ENCODE data around the gene PSMC4. TPM values are rescaled to one million over a fixed set of nuclear protein-coding genes. Genes with fewer than 3 reads are reported as not detected.

Gene PSMC4
- total and polyA plus RNA-seq, 4 experiments from 2014 or later, result 53.1 to 135 (median 76.3) TPM

DNA sequence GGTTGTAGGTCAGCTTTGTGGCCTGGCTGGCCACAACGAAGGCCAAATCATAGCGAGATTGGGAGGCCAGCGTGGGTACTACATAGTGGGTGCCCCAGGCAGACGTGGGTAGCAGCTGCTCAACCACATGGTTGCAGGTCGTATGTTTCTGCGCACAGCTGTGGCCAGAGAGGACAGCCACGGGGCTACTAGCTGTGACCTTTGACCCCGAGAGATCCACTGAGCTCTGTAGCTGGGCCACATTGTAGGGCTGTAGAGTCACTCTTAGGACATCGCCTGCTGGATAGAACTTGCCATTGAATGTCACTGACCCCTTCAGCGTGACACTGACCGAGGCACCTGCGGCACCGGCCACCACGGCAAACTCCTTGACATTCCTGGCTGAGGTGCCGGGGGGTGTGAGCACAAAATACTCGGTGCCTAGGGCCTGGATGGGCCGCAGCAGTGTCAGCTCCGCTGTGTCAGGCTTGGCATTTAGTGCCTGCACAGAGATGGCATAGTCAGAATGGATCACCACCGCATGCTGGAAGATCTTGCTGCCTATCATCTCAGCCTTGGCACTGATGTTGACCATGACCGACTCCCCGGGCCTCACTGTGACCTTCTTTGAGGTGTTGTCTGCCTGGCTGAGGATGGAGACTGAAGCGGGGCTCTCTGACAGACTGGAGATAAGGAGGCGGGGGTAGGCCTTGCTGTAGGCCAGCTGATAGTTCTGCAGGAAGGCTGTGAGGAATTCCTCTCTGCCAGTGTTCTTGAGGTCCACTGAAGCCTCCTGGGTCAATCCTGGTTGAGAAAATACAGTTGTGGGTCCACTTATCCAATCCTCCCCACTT is 43.2 kb upstream of the PSMC4 start:
- POLR2A ChIA-PET (ENCODE audit: partially characterized antibody), result interaction anchor here (1.0 kb wide), 1 partner anchor 9 kb away, joined by 4 read pairs; no protein-coding TSS in a partner anchor
- Histone ChIP-seq H3K4me3 (ENCODE audit: low read length in 2 of 2) (no peak overlapping the region), H3K36me3 (ENCODE audit: insufficient read depth, low read length) (no peaks in the 10 kb centered on the region), H3K9me3 (ENCODE audit: control insufficient read depth in 1 of 2, low read length in 2 of 2) (no peaks in the 10 kb centered on the region), H3K27ac (ENCODE audit: low read depth, low read length) (no peak overlapping the region), H3K4me1 (ENCODE audit: insufficient read depth, low read length) (no peaks in the 10 kb centered on the region), H3K27me3 (ENCODE audit: insufficient read depth, low read length) (no peaks in the 10 kb centered on the region)
- peaks cover 4 to 9% of the 10 kb centered on the region in 2 donors for H3K36me3 Mint-ChIP-seq
- intact Hi-C loops (cut with micrococcal nuclease), result no loop called here
- H3K27me3 Mint-ChIP-seq, result no peaks in the 10 kb centered on the region
- no peaks in the 10 kb centered on the region for H3K9me3 Mint-ChIP-seq
- H3K4me1 Mint-ChIP-seq, result peaks cover 10 to 25% (median 14%) of the 10 kb centered on the region in 4 donors
- H3K4me3 Mint-ChIP-seq, result no peak overlapping the region
- CTCF ChIA-PET (ENCODE audit: partially characterized antibody), result interaction anchor here (9.4 kb wide), 1 partner anchor 42 kb away, joined by 58 read pairs; the partner anchor contains the start of gene PSMC4
- H3K27ac Mint-ChIP-seq, result peak overlapping the region in 1 of 7 donors; percentile 36
- DNase-seq, result no peak

DNA sequence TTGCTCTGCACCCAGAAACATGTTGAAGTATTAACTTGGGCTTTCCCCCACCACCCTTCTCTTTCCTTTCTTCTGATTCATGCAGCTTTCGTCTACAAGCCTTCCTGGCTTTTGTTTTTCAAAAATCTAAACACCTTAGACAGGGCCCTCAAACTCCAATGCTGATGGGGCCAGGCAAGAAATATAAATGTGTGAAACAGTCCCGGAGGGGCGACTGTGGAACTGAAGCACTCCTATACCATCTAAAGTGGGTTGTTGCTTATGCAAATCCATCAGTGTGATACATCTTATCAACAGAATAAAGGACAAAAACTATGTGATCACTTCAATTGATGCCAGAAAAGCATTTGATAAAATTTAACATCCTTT is 42.6 kb upstream of the PSMC4 start:
- Mint-ChIP-seq H3K9me3 (no peaks in the 10 kb centered on the region), H3K4me3 (no peak overlapping the region), H3K36me3 (peaks cover 3 to 9% of the 10 kb centered on the region in 2 donors), H3K27ac (peak overlapping the region in 2 of 7 donors; percentile 23 to 36), H3K27me3 (no peaks in the 10 kb centered on the region), H3K4me1 (peaks cover 10 to 25% (median 14%) of the 10 kb centered on the region in 4 donors)
- H3K27ac ChIP-seq (ENCODE audit: low read depth, low read length), result no peak overlapping the region
- H3K27me3 ChIP-seq (ENCODE audit: insufficient read depth, low read length), result no peaks in the 10 kb centered on the region
- ChIA-PET CTCF (ENCODE audit: partially characterized antibody) (interaction anchor here (9.4 kb wide), 1 partner anchor 41 kb away, joined by 58 read pairs; the partner anchor contains the start of gene PSMC4), POLR2A (ENCODE audit: partially characterized antibody) (interaction anchor here (1.4 kb wide), 1 partner anchor 42 kb away, joined by 5 read pairs; no protein-coding TSS in a partner anchor)
- no peaks in the 10 kb centered on the region for H3K9me3 ChIP-seq (ENCODE audit: control insufficient read depth in 1 of 2, low read length in 2 of 2)
- no peak overlapping the region for H3K4me3 ChIP-seq (ENCODE audit: low read length in 2 of 2)
- no peaks in the 10 kb centered on the region for H3K4me1 ChIP-seq (ENCODE audit: insufficient read depth, low read length)
- no peaks in the 10 kb centered on the region for H3K36me3 ChIP-seq (ENCODE audit: insufficient read depth, low read length)
- DNase-seq, result no peak
- intact Hi-C loops (cut with micrococcal nuclease), result no loop called here

DNA sequence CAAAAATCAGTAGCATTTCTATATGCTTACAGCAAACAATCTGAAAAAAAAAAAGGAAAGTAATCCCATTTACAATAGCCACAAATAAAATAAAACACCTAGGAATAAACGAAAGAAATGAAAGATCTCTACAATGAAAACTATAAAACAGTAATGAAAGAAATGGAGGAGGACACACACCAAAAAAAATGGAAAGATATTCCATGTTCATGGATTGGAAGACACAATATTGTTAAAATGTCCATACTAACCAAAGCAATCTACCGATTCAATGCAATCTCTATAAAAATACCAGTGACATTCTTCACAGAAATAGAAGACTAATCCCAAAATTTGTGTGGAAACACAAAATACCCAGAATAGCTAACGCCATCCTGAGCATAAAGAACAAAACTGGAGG is 41.2 kb upstream of the PSMC4 start:
- H3K4me1 ChIP-seq (ENCODE audit: insufficient read depth, low read length), result peaks cover 9% of the 10 kb centered on the region
- POLR2A ChIA-PET (ENCODE audit: partially characterized antibody), result interaction anchor here (1.0 to 1.5 kb wide), 3 partner anchors 9 to 41 kb away, joined by 3 to 7 read pairs (median 5); partner anchors contain the start of gene PSMC4

DNA sequence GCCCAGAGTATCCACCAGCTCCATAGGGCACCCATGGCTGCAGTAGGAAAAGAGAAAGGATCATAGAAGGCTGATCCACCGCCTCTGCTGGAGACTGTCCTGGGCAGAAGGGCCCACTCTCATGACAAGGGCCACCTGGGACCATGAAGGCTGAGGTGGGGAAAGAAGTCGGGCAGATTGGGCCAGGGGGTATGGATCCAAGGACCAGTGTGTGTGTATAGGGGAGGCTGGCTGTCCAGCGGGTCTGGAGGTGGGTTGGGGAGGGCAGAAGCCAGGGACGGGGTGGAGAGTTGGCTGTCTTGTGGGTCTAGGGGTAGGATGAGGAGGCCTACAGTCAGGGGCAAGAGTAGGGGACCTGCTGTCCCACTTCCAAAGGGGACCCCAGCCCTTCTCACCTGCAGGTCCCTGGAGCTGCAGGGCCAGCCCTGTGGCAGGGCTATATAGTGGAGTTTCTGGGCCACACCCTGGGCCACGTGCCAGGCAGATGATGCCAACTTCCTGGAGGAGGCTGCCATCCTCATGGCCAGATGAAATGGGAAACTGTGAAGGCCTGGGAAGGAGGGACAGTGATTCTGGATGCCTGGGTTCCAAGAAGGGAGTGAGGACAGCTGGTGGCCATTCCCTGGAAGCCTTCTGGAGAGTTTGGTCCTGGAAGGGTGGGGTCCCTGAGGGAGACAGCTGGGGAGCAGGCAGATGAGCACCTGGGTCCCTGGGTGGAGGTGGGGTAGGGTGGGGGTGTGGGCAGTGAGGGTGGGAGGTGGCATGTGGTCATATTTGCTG is 36.2 kb upstream of the PSMC4 start, which contains the start of gene FCGBP:
FCGBP (minus strand) TSS at position 51 of the 780 bp plus-strand sequence.
- ChIA-PET CTCF (ENCODE audit: partially characterized antibody) (interaction anchor here (2.6 to 5.3 kb wide), 2 partner anchors 12 to 35 kb away, joined by 8 to 51 read pairs; partner anchors contain the start of gene PSMC4), POLR2A (ENCODE audit: partially characterized antibody) (interaction anchor here (0.6 to 4.3 kb wide), 2 partner anchors 31 to 35 kb away, joined by 3 to 42 read pairs; partner anchors contain the start of gene PSMC4)
- peaks cover 46% of the 10 kb centered on the region for H3K4me1 ChIP-seq (ENCODE audit: insufficient read depth, low read length)
- Mint-ChIP-seq H3K36me3 (peaks cover 0 to 3% of the 10 kb centered on the region in 2 donors), H3K27me3 (no peaks in the 10 kb centered on the region), H3K4me3 (peak within 1 kb of the TSS in 7 of 8 donors; percentile 17 to 63 (median 57)), H3K9me3 (peaks cover 0 to 9% (median 3%) of the 10 kb centered on the region in 8 donors), H3K4me1 (peaks cover 37 to 69% (median 53%) of the 10 kb centered on the region in 4 donors), H3K27ac (peak within 1 kb of the TSS; percentile 60 to 84 (median 79))
- H3K9me3 ChIP-seq (ENCODE audit: control insufficient read depth in 1 of 2, low read length in 2 of 2), result no peaks in the 10 kb centered on the region
- DNase-seq, result no peak
- H3K27ac ChIP-seq (ENCODE audit: low read depth, low read length), result peak within 1 kb of the TSS; percentile 27
- no peaks in the 10 kb centered on the region for H3K36me3 ChIP-seq (ENCODE audit: insufficient read depth, low read length)
- intact Hi-C loops (cut with micrococcal nuclease), result no loop called here
- H3K27me3 ChIP-seq (ENCODE audit: insufficient read depth, low read length), result no peaks in the 10 kb centered on the region
- no peak within 1 kb of the TSS for H3K4me3 ChIP-seq (ENCODE audit: low read length in 2 of 2)

More for the DNA sequence above, 41.2 kb upstream of the PSMC4 start:
- CTCF ChIA-PET (ENCODE audit: partially characterized antibody), result interaction anchor here (1.0 to 9.4 kb wide), 2 partner anchors 12 to 40 kb away, joined by 5 to 58 read pairs; partner anchors contain the start of gene PSMC4
- intact Hi-C loops (cut with micrococcal nuclease), result no loop called here
- Mint-ChIP-seq H3K27ac (peak overlapping the region in 1 of 7 donors; percentile 2), H3K9me3 (no peaks in the 10 kb centered on the region), H3K4me1 (peaks cover 21 to 37% (median 25%) of the 10 kb centered on the region in 4 donors), H3K27me3 (no peaks in the 10 kb centered on the region), H3K4me3 (peak overlapping the region in 1 of 8 donors; percentile 63), H3K36me3 (peaks cover 3% of the 10 kb centered on the region in 2 donors)
- H3K36me3 ChIP-seq (ENCODE audit: insufficient read depth, low read length), result no peaks in the 10 kb centered on the region
- H3K27me3 ChIP-seq (ENCODE audit: insufficient read depth, low read length), result no peaks in the 10 kb centered on the region
- H3K9me3 ChIP-seq (ENCODE audit: control insufficient read depth in 1 of 2, low read length in 2 of 2), result no peaks in the 10 kb centered on the region
- no peak overlapping the region for H3K27ac ChIP-seq (ENCODE audit: low read depth, low read length)
- no peak for DNase-seq
- no peak overlapping the region for H3K4me3 ChIP-seq (ENCODE audit: low read length in 2 of 2)

DNA sequence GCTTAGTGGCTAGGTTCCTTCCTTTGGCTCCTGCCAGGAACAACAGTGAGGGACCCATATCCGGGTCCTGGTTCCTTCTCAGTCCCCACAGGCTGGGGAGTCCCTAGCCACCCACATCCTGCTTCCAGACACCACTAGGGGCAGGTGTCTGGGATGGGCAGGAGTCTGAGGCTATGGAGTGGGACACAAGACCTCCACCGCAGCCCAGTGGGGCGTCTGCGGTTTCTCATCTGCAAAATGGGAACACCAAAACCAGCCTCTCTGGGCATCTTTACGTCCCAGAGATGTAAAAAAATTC is 35.7 kb upstream of the PSMC4 start:
- ChIA-PET POLR2A (ENCODE audit: partially characterized antibody) (interaction anchor here (2.0 to 4.3 kb wide), 2 partner anchors 18 to 35 kb away, joined by 12 to 42 read pairs; partner anchors contain the start of gene PSMC4), CTCF (ENCODE audit: partially characterized antibody) (interaction anchor here (1.4 to 5.3 kb wide), 3 partner anchors 11 to 35 kb away, joined by 4 to 51 read pairs (median 8); partner anchors contain the start of gene PSMC4)
- Mint-ChIP-seq H3K4me1 (peaks cover 37 to 69% (median 55%) of the 10 kb centered on the region in 4 donors), H3K27ac (peak overlapping the region in 5 of 7 donors; percentile 37 to 90 (median 79)), H3K9me3 (peaks cover 0 to 12% (median 7%) of the 10 kb centered on the region in 8 donors), H3K36me3 (peaks cover 3 to 5% of the 10 kb centered on the region in 2 donors), H3K4me3 (peak overlapping the region in 2 of 8 donors; percentile 32 to 54), H3K27me3 (no peaks in the 10 kb centered on the region)
- DNase-seq, result no peak
- H3K27ac ChIP-seq (ENCODE audit: low read depth, low read length), result peak overlapping the region; percentile 27
- peaks cover 51% of the 10 kb centered on the region for H3K4me1 ChIP-seq (ENCODE audit: insufficient read depth, low read length)
- intact Hi-C loops (cut with micrococcal nuclease), result no loop called here
- H3K27me3 ChIP-seq (ENCODE audit: insufficient read depth, low read length), result no peaks in the 10 kb centered on the region
- no peak overlapping the region for H3K4me3 ChIP-seq (ENCODE audit: low read length in 2 of 2)
- no peaks in the 10 kb centered on the region for H3K9me3 ChIP-seq (ENCODE audit: control insufficient read depth in 1 of 2, low read length in 2 of 2)
- H3K36me3 ChIP-seq (ENCODE audit: insufficient read depth, low read length), result no peaks in the 10 kb centered on the region

DNA sequence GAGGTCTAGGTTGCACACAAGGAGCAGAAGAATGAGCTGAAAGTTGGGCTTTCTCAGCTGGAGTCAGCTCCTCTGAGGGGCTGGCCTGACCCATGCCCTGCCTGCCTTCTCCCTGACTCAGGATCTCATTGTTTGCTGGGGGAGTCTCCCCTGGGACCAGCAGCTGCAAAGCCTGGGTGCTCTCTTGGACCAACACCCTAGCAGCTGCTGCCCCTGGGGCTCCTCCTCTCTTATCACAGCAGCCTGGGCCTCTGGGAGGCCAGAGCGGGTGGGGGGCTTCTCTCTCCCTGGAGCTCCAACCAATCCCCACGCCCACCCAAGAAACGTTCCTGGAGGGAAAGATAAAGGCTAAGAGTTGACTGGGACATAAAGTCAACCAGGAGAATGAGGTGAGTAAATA is 34.9 kb upstream of the PSMC4 start:
- POLR2A ChIA-PET (ENCODE audit: partially characterized antibody), result interaction anchor here (1.2 to 4.3 kb wide), 4 partner anchors 9 to 34 kb away, joined by 4 to 42 read pairs (median 10); partner anchors contain the start of gene PSMC4
- H3K27ac Mint-ChIP-seq, result peak overlapping the region; percentile 77 to 90 (median 88)
- no peaks in the 10 kb centered on the region for H3K27me3 Mint-ChIP-seq
- Histone ChIP-seq H3K36me3 (ENCODE audit: insufficient read depth, low read length) (no peaks in the 10 kb centered on the region), H3K4me1 (ENCODE audit: insufficient read depth, low read length) (peaks cover 58% of the 10 kb centered on the region), H3K27me3 (ENCODE audit: insufficient read depth, low read length) (no peaks in the 10 kb centered on the region), H3K9me3 (ENCODE audit: control insufficient read depth in 1 of 2, low read length in 2 of 2) (no peaks in the 10 kb centered on the region), H3K4me3 (ENCODE audit: low read length in 2 of 2) (no peak overlapping the region), H3K27ac (ENCODE audit: low read depth, low read length) (peak overlapping the region; percentile 27)
- H3K36me3 Mint-ChIP-seq, result peaks cover 6 to 8% of the 10 kb centered on the region in 2 donors
- no peak for DNase-seq
- CTCF ChIA-PET (ENCODE audit: partially characterized antibody), result interaction anchor here (1.4 to 5.3 kb wide), 3 partner anchors 11 to 34 kb away, joined by 4 to 51 read pairs (median 8); partner anchors contain the start of gene PSMC4
- intact Hi-C loops (cut with micrococcal nuclease), result no loop called here
- H3K4me1 Mint-ChIP-seq, result peaks cover 43 to 74% (median 60%) of the 10 kb centered on the region in 4 donors
- peaks cover 0 to 19% (median 14%) of the 10 kb centered on the region in 8 donors for H3K9me3 Mint-ChIP-seq
- H3K4me3 Mint-ChIP-seq, result peak overlapping the region in 5 of 8 donors; percentile 21 to 74 (median 51)
